GM18867 (cell line): Measurements from ENCODE around the gene ZXDC.

Source experiments
- ATAC-seq: cut with Tn5 transposase; IDR thresholded peaks from one replicate; pipeline ENCODE4 v1.9.1; 2021; ENCODE audit warnings: mild to moderate bottlenecking, moderate library complexity; ENCODE audit not compliant: unreplicated experiment

The ZXDC gene

GRCh38 chr3:126439346-126439967 is 36.2 kb downstream of the ZXDC start:
- no peak for ATAC-seq

GRCh38 chr3:126438746-126439145 is 36.9 kb downstream of the ZXDC start:
- ATAC-seq = no peak

- ATAC-seq = no peak
These were observed 37.5 kb downstream of the ZXDC start for GRCh38 chr3:126438186-126438585.

GRCh38 chr3:126436826-126437717 is 38.6 kb downstream of the ZXDC start:
- ATAC-seq = no peak

GRCh38 chr3:126435456-126436315 is 40.0 kb downstream of the ZXDC start:
- ATAC-seq = no peak

- no peak for ATAC-seq
These were observed 40.7 kb downstream of the ZXDC start for GRCh38 chr3:126434931-126435411.

GRCh38 chr3:126434264-126434590 is 41.5 kb downstream of the ZXDC start:
- no peak for ATAC-seq

- ATAC-seq = no peak
These were observed 42.0 kb downstream of the ZXDC start for GRCh38 chr3:126433496-126434263.

- no peak for ATAC-seq
These were observed 42.6 kb downstream of the ZXDC start for GRCh38 chr3:126433105-126433430.

- no peak for ATAC-seq
These were observed 43.2 kb downstream of the ZXDC start for GRCh38 chr3:126432361-126433104.

- no peak for ATAC-seq
These were observed 44.6 kb downstream of the ZXDC start for GRCh38 chr3:126431103-126431534.

GRCh38 chr3:126424751-126425150 is 50.9 kb downstream of the ZXDC start:
- no peak for ATAC-seq

GRCh38 chr3:126424039-126424717 is 51.5 kb downstream of the ZXDC start:
- ATAC-seq = no peak

- ATAC-seq = no peak
These were observed 52.3 kb downstream of the ZXDC start for GRCh38 chr3:126423191-126424038.

GRCh38 chr3:126422571-126423091 is 53.1 kb downstream of the ZXDC start:
- ATAC-seq = no peak

GRCh38 chr3:126422121-126422520 is 53.6 kb downstream of the ZXDC start:
- ATAC-seq = no peak

- no peak for ATAC-seq
These were observed 54.0 kb downstream of the ZXDC start for GRCh38 chr3:126421573-126422119.
